Activated naive CD4-positive, alpha-beta T cell treated with anti-CD3 and anti-CD28 coated beads for 36 hours (primary cell): ENCODE results near the gene SLMAP. TPM values are rescaled to one million over a fixed set of nuclear protein-coding genes. Genes with fewer than 3 reads are reported as not detected.

Source experiments
- CTCF ChIA-PET: fragments of 350-600 bp; sonication (Branson Sonifier 250); formaldehyde crosslinking; loops from one replicate; lab custom pipeline; 2021; ENCODE audit warnings: antibody characterized with exemption; lab: Charles Lee
- DNase-seq: peaks from one replicate; pipeline ENCODE4 v3.0.0-alpha.2; 2020
- H3K27ac Mint-ChIP-seq: one replicate; pipeline ENCODE4 v1.8.0; 2021; ENCODE audit warnings: mild to moderate bottlenecking, mixed read lengths
- H3K27me3 Mint-ChIP-seq: one replicate; pipeline ENCODE4 v1.8.0; 2021; ENCODE audit warnings: low read depth, mixed read lengths
- H3K36me3 Mint-ChIP-seq: one replicate; pipeline ENCODE4 v1.8.0; 2021; ENCODE audit warnings: low read depth, mixed read lengths
- H3K4me1 Mint-ChIP-seq: one replicate; pipeline ENCODE4 v1.8.0; 2021; ENCODE audit warnings: low read depth, mixed read lengths
- H3K4me3 Mint-ChIP-seq: one replicate; pipeline ENCODE4 v1.8.0; 2021; ENCODE audit warnings: mild to moderate bottlenecking, moderate library complexity, mixed read lengths
- H3K9me3 Mint-ChIP-seq: one replicate; pipeline ENCODE4 v1.8.0; 2021; ENCODE audit warnings: mixed read lengths
- intact Hi-C: fragments of 100-400 bp; cut with micrococcal nuclease; formaldehyde crosslinking; loops from one replicate; pipeline ENCODE4 v1.15.1; 2023
- total RNA-seq, 2 experiments: library from RNA; stranded (reverse); gene quantifications; one replicate each; pipeline ENCODE4 v1.2.3, GENCODE V29; 2021

The SLMAP gene
- total RNA-seq, 2 experiments from 2014 or later, result 35.1 TPM

- intact Hi-C loops, result loop anchor here (2.0 kb wide), 2 partner anchors 35 to 45 kb away; partner anchors contain the start of gene FLNB
These were observed 207.8 kb downstream of the SLMAP start for GRCh38 chr3:57963811-57964346.

GRCh38 chr3:57966829-57967228 is 210.7 kb downstream of the SLMAP start:
- CTCF ChIA-PET, result interaction anchor here (1.2 kb wide), 1 partner anchor 207 kb away, joined by 3 read pairs; no protein-coding TSS in a partner anchor
- H3K27ac Mint-ChIP-seq, result no peak overlapping the region
- intact Hi-C loops, result no loop called here

More at GRCh38 chr3:57963811-57964346, 207.8 kb downstream of the SLMAP start:
- Mint-ChIP-seq H3K4me1 (peaks cover 20% of the 10 kb centered on the region), H3K4me3 (no peak overlapping the region), H3K27me3 (no peaks in the 10 kb centered on the region), H3K9me3 (no peaks in the 10 kb centered on the region), H3K36me3 (no peaks in the 10 kb centered on the region), H3K27ac (no peak overlapping the region)
- no peak for DNase-seq
- CTCF ChIA-PET, result no interaction called here

GRCh38 chr3:57967590-57967989 is 211.5 kb downstream of the SLMAP start:
- Mint-ChIP-seq H3K9me3 (no peaks in the 10 kb centered on the region), H3K36me3 (no peaks in the 10 kb centered on the region), H3K4me3 (no peak overlapping the region), H3K27ac (no peak overlapping the region), H3K27me3 (no peaks in the 10 kb centered on the region), H3K4me1 (peaks cover 23% of the 10 kb centered on the region)
- peak; percentile 38 for DNase-seq
- intact Hi-C loops, result no loop called here
- CTCF ChIA-PET, result no interaction called here

More at GRCh38 chr3:57966829-57967228, 210.7 kb downstream of the SLMAP start:
- Mint-ChIP-seq H3K4me1 (peaks cover 17% of the 10 kb centered on the region), H3K36me3 (no peaks in the 10 kb centered on the region), H3K9me3 (no peaks in the 10 kb centered on the region), H3K4me3 (no peak overlapping the region), H3K27me3 (no peaks in the 10 kb centered on the region)
- DNase-seq, result no peak

- Mint-ChIP-seq H3K4me1 (peaks cover 23% of the 10 kb centered on the region), H3K27me3 (no peaks in the 10 kb centered on the region), H3K4me3 (no peak overlapping the region), H3K9me3 (no peaks in the 10 kb centered on the region), H3K36me3 (no peaks in the 10 kb centered on the region), H3K27ac (no peak overlapping the region)
- intact Hi-C loops, result no loop called here
- no peak for DNase-seq
- CTCF ChIA-PET, result no interaction called here
These were observed 212.4 kb downstream of the SLMAP start for GRCh38 chr3:57968501-57968900.

- H3K9me3 Mint-ChIP-seq, result no peaks in the 10 kb centered on the region
- H3K27me3 Mint-ChIP-seq, result no peaks in the 10 kb centered on the region
- H3K4me3 Mint-ChIP-seq, result no peak overlapping the region
- intact Hi-C loops, result no loop called here
- H3K36me3 Mint-ChIP-seq, result no peaks in the 10 kb centered on the region
- CTCF ChIA-PET, result interaction anchor here (0.6 to 2.2 kb wide), 4 partner anchors 9 to 195 kb away, joined by 3 to 7 read pairs (median 4); no protein-coding TSS in a partner anchor
- no peak overlapping the region for H3K27ac Mint-ChIP-seq
- peaks cover 23% of the 10 kb centered on the region for H3K4me1 Mint-ChIP-seq
- DNase-seq, result no peak
These were observed 215.9 kb downstream of the SLMAP start for GRCh38 chr3:57971975-57972374.

GRCh38 chr3:57972531-57973111 is 216.5 kb downstream of the SLMAP start:
- intact Hi-C loops, result no loop called here
- DNase-seq, result no peak
- Mint-ChIP-seq H3K4me1 (peaks cover 18% of the 10 kb centered on the region), H3K9me3 (no peaks in the 10 kb centered on the region), H3K27ac (no peak overlapping the region), H3K27me3 (no peaks in the 10 kb centered on the region), H3K36me3 (no peaks in the 10 kb centered on the region), H3K4me3 (no peak overlapping the region)
- CTCF ChIA-PET, result interaction anchor here (1.4 kb wide), 1 partner anchor 32 kb away, joined by 3 read pairs; no protein-coding TSS in a partner anchor

GRCh38 chr3:57973715-57974477 is 217.8 kb downstream of the SLMAP start:
- CTCF ChIA-PET, result interaction anchor here (0.5 to 1.0 kb wide), 5 partner anchors 64 to 575 kb away, joined by 3 to 5 read pairs (median 3); no protein-coding TSS in a partner anchor
- Mint-ChIP-seq H3K4me1 (peaks cover 7% of the 10 kb centered on the region), H3K27ac (no peak overlapping the region), H3K36me3 (no peaks in the 10 kb centered on the region), H3K27me3 (no peaks in the 10 kb centered on the region), H3K4me3 (no peak overlapping the region), H3K9me3 (no peaks in the 10 kb centered on the region)
- DNase-seq, result no peak
- intact Hi-C loops, result no loop called here

GRCh38 chr3:57974796-57975388 is 218.8 kb downstream of the SLMAP start:
- H3K27ac Mint-ChIP-seq, result peak overlapping the region; percentile 25
- CTCF ChIA-PET, result interaction anchor here (0.6 to 1.0 kb wide), 3 partner anchors 50 to 576 kb away, joined by 3 to 5 read pairs (median 4); no protein-coding TSS in a partner anchor
- no peak overlapping the region for H3K4me3 Mint-ChIP-seq
- DNase-seq, result no peak
- no peaks in the 10 kb centered on the region for H3K36me3 Mint-ChIP-seq
- H3K27me3 Mint-ChIP-seq, result no peaks in the 10 kb centered on the region
- H3K4me1 Mint-ChIP-seq, result peaks cover 7% of the 10 kb centered on the region
- H3K9me3 Mint-ChIP-seq, result no peaks in the 10 kb centered on the region
- intact Hi-C loops, result no loop called here

GRCh38 chr3:57977818-57978235 is 221.7 kb downstream of the SLMAP start:
- H3K4me3 Mint-ChIP-seq, result no peak overlapping the region
- DNase-seq, result no peak
- H3K4me1 Mint-ChIP-seq, result peaks cover 6% of the 10 kb centered on the region
- H3K36me3 Mint-ChIP-seq, result no peaks in the 10 kb centered on the region
- CTCF ChIA-PET, result no interaction called here
- intact Hi-C loops, result no loop called here
- H3K27ac Mint-ChIP-seq, result no peak overlapping the region
- no peaks in the 10 kb centered on the region for H3K27me3 Mint-ChIP-seq
- no peaks in the 10 kb centered on the region for H3K9me3 Mint-ChIP-seq

- Mint-ChIP-seq H3K36me3 (no peaks in the 10 kb centered on the region), H3K4me1 (peaks cover 11% of the 10 kb centered on the region), H3K4me3 (no peak overlapping the region), H3K27me3 (no peaks in the 10 kb centered on the region), H3K9me3 (no peaks in the 10 kb centered on the region), H3K27ac (no peak overlapping the region)
- CTCF ChIA-PET, result no interaction called here
- no peak for DNase-seq
- intact Hi-C loops, result no loop called here
These were observed 222.2 kb downstream of the SLMAP start for GRCh38 chr3:57978316-57978715.
